H1 (cell line): ENCODE measurements around the gene DDX59. TPM values are rescaled to one million over a fixed set of nuclear protein-coding genes. Genes with fewer than 3 reads are reported as not detected.

Source experiments
- CTCF ChIA-PET: fragments of 300-600 bp; sonication (Branson Sonifier 250); formaldehyde crosslinking; loops from one replicate; lab custom pipeline; 2021; ENCODE audit not compliant: partially characterized antibody; lab: Charles Lee
- POLR2A ChIA-PET: fragments of 300-600 bp; sonication (Branson Sonifier 250); formaldehyde crosslinking; loops from one replicate; lab custom pipeline; 2021; ENCODE audit warnings: inconsistent platforms; ENCODE audit not compliant: partially characterized antibody; lab: Charles Lee
- DNase-seq, 2 experiments: peaks; one replicate each; pipeline versions ENCODE4 v3.0.0 to v3.0.0-alpha.2; 2010 to 2022; ENCODE audit warnings: low spot score in 2 of 2, low read depth in 1 of 2, mixed read lengths in 1 of 2
- FAIRE-seq: peaks from 2 replicates; lab custom pipeline; 2011; peaks lifted over from hg19 to GRCh38; lab: Jason Lieb, UNC
- H2AFZ ChIP-seq: 2 replicates; pipeline ENCODE4 v1.8.1; 2012; ENCODE audit warnings: low read length, inconsistent platforms
- H2AK5ac ChIP-seq: 2 replicates; pipeline ENCODE4 v1.6.1; 2013; ENCODE audit warnings: low read depth, low read length
- H2BK120ac ChIP-seq: replicated peaks from 2 replicates; pipeline ENCODE3; 2013; ENCODE audit warnings: low read depth, low read length, inconsistent platforms
- H2BK12ac ChIP-seq: 2 replicates; pipeline ENCODE4 v1.6.1; 2013; ENCODE audit warnings: low read depth, low read length
- H2BK15ac ChIP-seq: 2 replicates; pipeline ENCODE4 v1.6.1; 2013; ENCODE audit warnings: low read length
- H2BK20ac ChIP-seq: 2 replicates; pipeline ENCODE4 v1.6.1; 2013; ENCODE audit warnings: low read length
- H2BK5ac ChIP-seq: 2 replicates; pipeline ENCODE4 v1.6.1; 2013; ENCODE audit warnings: low read depth, low read length
- H3K14ac ChIP-seq: 2 replicates; pipeline ENCODE4 v1.6.1; 2013; ENCODE audit warnings: inconsistent platforms; ENCODE audit not compliant: insufficient read length
- H3K18ac ChIP-seq: 2 replicates; pipeline ENCODE4 v1.6.1; 2013; ENCODE audit warnings: low read length; ENCODE audit errors: extremely low read depth
- H3K23ac ChIP-seq: 2 replicates; pipeline ENCODE4 v1.6.1; 2013; ENCODE audit warnings: inconsistent platforms; ENCODE audit not compliant: insufficient read length
- H3K23me2 ChIP-seq: 2 replicates; pipeline ENCODE4 v1.6.1; 2013; ENCODE audit warnings: low read depth, low read length
- H3K27ac ChIP-seq: 2 replicates; pipeline ENCODE4 v1.6.1; 2011; ENCODE audit warnings: low read depth, low read length, inconsistent platforms
- H3K27me3 ChIP-seq, 4 experiments: replicated peaks in 1 of 4; 1 replicate in 1 of 4; 2 replicates in 3 of 4; pipeline versions ENCODE4 v1.6.1 to v1.8.1; 2011 to 2013; ENCODE audit warnings: low read length in 3 of 4, mild to moderate bottlenecking in 3 of 4, inconsistent platforms in 2 of 4, mixed read lengths in 2 of 4, moderate library complexity in 1 of 4; ENCODE audit not compliant: control insufficient read depth in 3 of 4, insufficient read depth in 3 of 4; ENCODE audit errors: extremely low read depth in 1 of 4
- H3K36me3 ChIP-seq, 4 experiments: 2 replicates each; pipeline versions ENCODE4 v1.6.1 to v1.8.1; 2011 to 2013; ENCODE audit warnings: mild to moderate bottlenecking in 4 of 4, low read length in 3 of 4, moderate library complexity in 2 of 4, control low read depth in 1 of 4, inconsistent platforms in 1 of 4; ENCODE audit not compliant: insufficient read depth in 4 of 4, control insufficient read depth in 2 of 4
- H3K4ac ChIP-seq: replicated peaks from 2 replicates; pipeline ENCODE3; 2013; ENCODE audit warnings: low read length, low read depth, mixed read lengths, inconsistent platforms; ENCODE audit not compliant: insufficient read length
- H3K4me1 ChIP-seq, 4 experiments: replicated peaks in 1 of 4; 1 replicate in 1 of 4; 2 replicates in 3 of 4; pipeline versions ENCODE4 v1.6.1 to v1.8.1; 2011 to 2013; ENCODE audit warnings: low read length in 3 of 4, inconsistent platforms in 2 of 4, mixed read lengths in 1 of 4; ENCODE audit not compliant: insufficient read depth in 4 of 4, control insufficient read depth in 3 of 4
- H3K4me2 ChIP-seq, 2 experiments: 2 replicates each; pipeline versions ENCODE4 v1.6.1 to v1.8.1; 2011 to 2013; ENCODE audit warnings: low read depth in 2 of 2, low read length in 2 of 2, control low read depth in 1 of 2, inconsistent platforms in 1 of 2, mild to moderate bottlenecking in 1 of 2; ENCODE audit not compliant: insufficient read depth in 1 of 2
- H3K4me3 ChIP-seq, 4 experiments: fragments of 200-600, 300-600 bp in 1 of 4; sonication (generic), shearing (Covaris generic), sonication (Bioruptor Twin) in 1 of 4; 2 replicates each; pipeline versions ENCODE4 v1.5.1 to v1.8.1; 2011 to 2016; ENCODE audit warnings: low read length in 4 of 4, low read depth in 3 of 4, control low read depth in 2 of 4, inconsistent platforms in 2 of 4, mild to moderate bottlenecking in 2 of 4, mixed read lengths in 1 of 4, moderate library complexity in 1 of 4; ENCODE audit not compliant: insufficient read depth in 2 of 4; ENCODE audit errors: extremely low read depth in 1 of 4
- H3K56ac ChIP-seq: replicated peaks from 2 replicates; pipeline ENCODE3; 2013; ENCODE audit warnings: low read depth, mild to moderate bottlenecking, mixed read lengths, low read length, inconsistent platforms; ENCODE audit not compliant: insufficient read length
- H3K79me1 ChIP-seq: 2 replicates; pipeline ENCODE4 v1.6.1; 2013; ENCODE audit warnings: low read depth, low read length, control low read depth
- H3K79me2 ChIP-seq, 2 experiments: 2 replicates each; pipeline versions ENCODE4 v1.6.1 to v1.8.1; 2012 to 2013; ENCODE audit warnings: low read length in 2 of 2, mild to moderate bottlenecking in 2 of 2, inconsistent platforms in 1 of 2; ENCODE audit not compliant: insufficient read depth in 2 of 2, control insufficient read depth in 1 of 2
- H3K9ac ChIP-seq, 4 experiments: replicated peaks in 1 of 4; 1 replicate in 1 of 4; 2 replicates in 3 of 4; pipeline versions ENCODE4 v1.6.1 to v1.8.1; 2011 to 2013; ENCODE audit warnings: low read depth in 3 of 4, low read length in 3 of 4, control low read depth in 2 of 4, mild to moderate bottlenecking in 2 of 4, moderate library complexity in 2 of 4, inconsistent platforms in 1 of 4; ENCODE audit errors: extremely low read depth in 1 of 4
- H3K9me3 ChIP-seq, 2 experiments: 2 replicates each; pipeline versions ENCODE4 v1.6.1 to v1.8.1; 2012 to 2013; ENCODE audit warnings: mild to moderate bottlenecking in 2 of 2, moderate library complexity in 2 of 2, control low read depth in 1 of 2, inconsistent platforms in 1 of 2, low read depth in 1 of 2, low read length in 1 of 2, mixed read lengths in 1 of 2; ENCODE audit not compliant: insufficient read depth in 2 of 2
- H4K20me1 ChIP-seq, 2 experiments: replicated peaks in 1 of 2; 2 replicates each; pipeline versions ENCODE3 to v1.8.1; 2011 to 2013; ENCODE audit warnings: inconsistent platforms in 2 of 2, low read length in 2 of 2, mild to moderate bottlenecking in 1 of 2; ENCODE audit not compliant: insufficient read depth in 2 of 2, control insufficient read depth in 1 of 2
- H4K5ac ChIP-seq: 2 replicates; pipeline ENCODE4 v1.6.1; 2013; ENCODE audit warnings: low read length, low read depth, mixed read lengths, inconsistent platforms; ENCODE audit not compliant: insufficient read length
- H4K8ac ChIP-seq: 2 replicates; pipeline ENCODE4 v1.8.0; 2013; ENCODE audit warnings: mild to moderate bottlenecking, moderate library complexity, low read length, inconsistent platforms; ENCODE audit not compliant: insufficient read depth; ENCODE audit errors: extremely low read depth
- H4K91ac ChIP-seq: replicated peaks from 2 replicates; pipeline ENCODE3; 2013; ENCODE audit warnings: low read length, mixed read lengths, inconsistent platforms; ENCODE audit not compliant: insufficient read length
- CBX5 ChIP-seq: fragments of 300-800, 300-1000 bp; sonication (generic); IDR thresholded peaks from 2 replicates; pipeline ENCODE4 v1.7.1; 2016; ENCODE audit warnings: antibody characterized with exemption, low read length, low read depth
- RNF2 ChIP-seq: fragments of 200-900, 300-1000 bp; sonication (generic); IDR thresholded peaks from 2 replicates; pipeline ENCODE4 v1.7.1; 2016; ENCODE audit warnings: borderline replicate concordance, low read depth, mild to moderate bottlenecking, antibody characterized with exemption, low read length; ENCODE audit not compliant: poor library complexity, severe bottlenecking; ENCODE audit errors: missing control alignments
- WGBS, 2 experiments: shearing (Covaris generic) in 1 of 2; methylation state at CpG; one replicate each; pipeline versions ENCODE4 v1.1.6 to v1.1.7; 2013 to 2015; ENCODE audit warnings: low lambda C conversion rate in 2 of 2, mixed read lengths in 2 of 2, inconsistent platforms in 1 of 2, low coverage in 1 of 2, missing lambda C conversion rate in 1 of 2; ENCODE audit not compliant: insufficient replicate concordance in 2 of 2, insufficient coverage in 1 of 2, insufficient read length in 1 of 2; ENCODE audit errors: extremely low coverage in 1 of 2, missing lambda C conversion rate in 1 of 2; 5-methylcytosine and 5-hydroxymethylcytosine counted together
- polyA plus RNA-seq, 7 experiments: library from polyadenylated mRNA; depleted of rRNA in 3 of 7; stranded (reverse) in 5 of 7; unstranded in 2 of 7; fragments of >200 nt in 5 of 7; fragments of 200-250 nt in 2 of 7; gene quantifications; 1 replicate in 5 of 7; 2 replicates in 1 of 7; 4 replicates in 1 of 7; pipeline versions ENCODE4 v1.2.1 to v1.2.3, GENCODE V29; 2011 to 2013; ENCODE audit warnings: missing spikeins in 2 of 7, mixed read lengths in 2 of 7
- total RNA-seq: library from RNA; stranded (reverse); fragmentation: NEBNext Ultra II Directional; extraction: Animal tissue kit (Norgen Biotek cat#: 25700); gene quantifications from 2 replicates; pipeline ENCODE4 v1.2.1, GENCODE V29; 2021

Gene DDX59
- total and polyA plus RNA-seq, 2 of the 8 experiments (the other 6 are each of a cell fraction or from before 2014, with no cell fraction given) = 8.3 to 19.4 TPM

DNA sequence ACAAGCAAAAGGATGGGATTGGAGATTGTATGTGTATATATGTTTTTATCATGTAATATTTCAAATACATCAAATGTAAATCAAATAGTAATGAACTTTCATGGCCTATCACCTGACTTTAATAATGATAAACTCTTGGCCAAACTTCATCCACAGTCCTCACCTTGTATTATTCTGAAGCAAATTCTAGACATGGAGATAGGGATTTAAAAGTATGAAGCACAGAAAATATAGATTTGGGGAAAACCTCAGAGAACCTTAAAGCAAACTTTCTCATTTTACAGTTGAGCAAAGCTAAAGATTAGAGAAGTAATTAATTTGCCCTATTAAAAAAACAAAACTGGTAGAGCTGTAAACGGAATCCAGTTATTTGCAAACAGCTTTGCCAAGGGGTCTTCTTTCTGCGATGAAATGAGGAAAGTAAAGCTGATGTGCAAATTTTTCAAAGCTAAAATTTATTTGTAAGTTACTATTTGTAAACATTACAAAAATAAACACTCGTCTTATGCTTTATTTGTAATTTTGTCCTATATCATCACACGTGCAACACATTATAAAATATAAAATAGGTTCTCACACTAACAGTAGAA lies 29.2 kb downstream of the DDX59 start:
- Histone ChIP-seq H3K4me1 (no peaks in the 10 kb centered on the region), H3K14ac (no peak overlapping the region), H2AFZ (no peak overlapping the region), H3K79me2 (no peaks in the 10 kb centered on the region), H3K36me3 (peaks cover 0 to 2% (median 0%) of the 10 kb centered on the region in 4 experiments; a peak in 1 of 8 replicates), H4K91ac (no peak overlapping the region), H3K4ac (no peak overlapping the region), H2BK5ac (no peak overlapping the region), H2BK20ac (no peak overlapping the region), H2AK5ac (no peak overlapping the region), H3K56ac (no peak overlapping the region), H3K4me3 (no peak overlapping the region), H2BK15ac (no peak overlapping the region), H2BK120ac (no peak overlapping the region), H3K18ac (no peak overlapping the region), H3K27ac (no peak overlapping the region), H4K8ac (no peak overlapping the region), H3K79me1 (no peaks in the 10 kb centered on the region), H2BK12ac (no peak overlapping the region), H3K4me2 (no peak overlapping the region), H3K23me2 (no peaks in the 10 kb centered on the region), H4K5ac (no peak overlapping the region), H3K27me3 (no peaks in the 10 kb centered on the region), H3K23ac (no peak overlapping the region), H3K9ac (no peak overlapping the region), H4K20me1 (no peaks in the 10 kb centered on the region), H3K9me3 (no peaks in the 10 kb centered on the region)
- ChIA-PET POLR2A (interaction anchor here (0.6 kb wide), 1 partner anchor 1103 kb away, joined by 3 read pairs; no protein-coding TSS in a partner anchor), CTCF (interaction anchor here (0.6 to 1.5 kb wide), 3 partner anchors 221 to 1297 kb away, joined by 3 to 7 read pairs (median 3); no protein-coding TSS in a partner anchor)
- no peak for FAIRE-seq
- no peak for DNase-seq
- WGBS, 2 experiments = 82% methylated on average over 4 of the region's 4 CpGs; no CpG with 5 or more reads in 1 of the 2 experiments
- TF ChIP-seq RNF2 = no peak
- no peak for TF ChIP-seq CBX5
